HCT116 (cell line): ENCODE results near the gene GSTO2. TPM values are rescaled to one million over a fixed set of nuclear protein-coding genes. Genes with fewer than 3 reads are reported as not detected.
A peak's percentile ranks its signal among the peaks of the same experiment; 100 is the strongest.

ENCODE experiments used
- ATAC-seq: fragments of 200-7000 bp; cut with Tn5 transposase; 2 replicates; pipeline ENCODE4 v1.9.1; 2020; ENCODE audit warnings: mild to moderate bottlenecking, moderate library complexity
- BruUV-seq: library from RNA; stranded (reverse); fragments of 400-500 nt; replicated peaks from 2 replicates; lab custom pipeline; 2021; lab: Mats Ljungman, UMichigan
- CTCF ChIA-PET: fragments of 300-600 bp; sonication (Branson Sonifier 250); formaldehyde crosslinking; loops from one replicate; lab custom pipeline; 2021; ENCODE audit warnings: antibody characterized with exemption; lab: Charles Lee
- POLR2A ChIA-PET: fragments of 300-600, 350-600 bp; sonication (Branson Sonifier 250); formaldehyde crosslinking; loops from one replicate; lab custom pipeline; 2021; ENCODE audit warnings: antibody characterized with exemption; lab: Charles Lee
- RAD21 ChIA-PET, 2 experiments: fragments of 300-600 bp; sonication (Branson Sonifier 250); formaldehyde crosslinking; loops; one replicate each; lab custom pipeline; 2023; ENCODE audit warnings: low total read pairs in 2 of 2; ENCODE audit not compliant: uncharacterized antibody in 2 of 2, unreplicated experiment in 2 of 2, low non-redundant PET in 1 of 2; lab: Charles Lee
- DNase-seq: peaks from one replicate; pipeline ENCODE4 v3.0.0-alpha.2; 2010; ENCODE audit warnings: low read depth, low spot score
- H2AFZ ChIP-seq: fragments of 200-600 bp; shearing (Covaris generic), sonication (generic); 2 replicates; pipeline ENCODE4 v1.6.1; 2017; ENCODE audit warnings: low read depth, mixed run types, mixed read lengths, antibody characterized with exemption, low read length; ENCODE audit not compliant: poor library complexity, severe bottlenecking
- H3K27ac ChIP-seq: 2 replicates; pipeline ENCODE4 v1.5.1; 2012; ENCODE audit warnings: low read depth, low read length
- H3K27me3 ChIP-seq: fragments of 200-600 bp; sonication (generic); 2 replicates; pipeline ENCODE4 v1.6.1; 2016; ENCODE audit warnings: mixed run types, low read length, mixed read lengths; ENCODE audit not compliant: insufficient read depth
- H3K36me3 ChIP-seq, 2 experiments: fragments of 200-500 bp in 1 of 2; fragments of 200-600 bp in 1 of 2; sonication (Bioruptor generic) in 1 of 2; sonication (generic) in 1 of 2; 2 replicates each; pipeline versions ENCODE4 v1.5.1 to v1.6.1; 2014 to 2016; ENCODE audit warnings: low read length in 2 of 2, inconsistent platforms in 1 of 2, mixed read lengths in 1 of 2, mixed run types in 1 of 2; ENCODE audit not compliant: insufficient read depth in 2 of 2, control insufficient read depth in 1 of 2
- H3K4me1 ChIP-seq, 2 experiments: fragments of 200-600 bp in 1 of 2; sonication (generic) in 1 of 2; 2 replicates each; pipeline versions ENCODE4 v1.5.1 to v1.6.1; 2012 to 2017; ENCODE audit warnings: low read length in 2 of 2, inconsistent platforms in 1 of 2, mild to moderate bottlenecking in 1 of 2, mixed read lengths in 1 of 2, mixed run types in 1 of 2, moderate library complexity in 1 of 2; ENCODE audit not compliant: insufficient read depth in 2 of 2, control insufficient read depth in 1 of 2
- H3K4me2 ChIP-seq: fragments of 200-600 bp; sonication (generic); 2 replicates; pipeline ENCODE4 v1.6.1; 2017; ENCODE audit warnings: mixed run types, low read length, mixed read lengths
- H3K4me3 ChIP-seq, 2 experiments: fragments of 200-600 bp in 1 of 2; sonication (generic) in 1 of 2; replicated peaks in 1 of 2; 2 replicates each; pipeline ENCODE4 v1.5.1; 2011 to 2016; ENCODE audit warnings: low read length in 2 of 2, control low read depth in 1 of 2, low read depth in 1 of 2, mild to moderate bottlenecking in 1 of 2, mixed read lengths in 1 of 2, mixed run types in 1 of 2
- H3K79me2 ChIP-seq: fragments of 200-600 bp; sonication (generic); 2 replicates; pipeline ENCODE4 v1.6.1; 2017; ENCODE audit warnings: mild to moderate bottlenecking, mixed run types, low read length, moderate library complexity, mixed read lengths; ENCODE audit not compliant: insufficient read depth
- H3K9ac ChIP-seq: fragments of 200-600 bp; sonication (generic); 2 replicates; pipeline ENCODE4 v1.6.1; 2016; ENCODE audit warnings: low read length, mixed read lengths
- H3K9me2 ChIP-seq: fragments of 200-600 bp; sonication (generic), shearing (Covaris generic); 2 replicates; pipeline ENCODE4 v1.6.1; 2017; ENCODE audit warnings: mixed run types, mild to moderate bottlenecking, moderate library complexity; ENCODE audit not compliant: insufficient read depth
- H3K9me3 ChIP-seq, 2 experiments: fragments of 200-500 bp in 1 of 2; fragments of 200-600 bp in 1 of 2; sonication (Bioruptor generic) in 1 of 2; sonication (generic) in 1 of 2; 2 replicates each; pipeline ENCODE4 v1.6.1; 2014 to 2017; ENCODE audit warnings: low read length in 2 of 2, mixed read lengths in 2 of 2, inconsistent platforms in 1 of 2, low read depth in 1 of 2, mild to moderate bottlenecking in 1 of 2, mixed run types in 1 of 2, moderate library complexity in 1 of 2; ENCODE audit not compliant: control insufficient read depth in 1 of 2, insufficient read depth in 1 of 2
- H4K20me1 ChIP-seq: fragments of 200-600 bp; sonication (generic), shearing (Covaris generic); 2 replicates; pipeline ENCODE4 v1.6.1; 2017; ENCODE audit warnings: mixed run types, mild to moderate bottlenecking, moderate library complexity; ENCODE audit not compliant: insufficient read depth
- JUND ChIP-seq: IDR thresholded peaks from 2 replicates; pipeline ENCODE4 v1.6.1; 2012
- POLR2A ChIP-seq: IDR thresholded peaks from 2 replicates; pipeline ENCODE4 v1.7.0; 2011; ENCODE audit warnings: borderline replicate concordance; ENCODE audit not compliant: insufficient read depth, insufficient read length; ENCODE audit errors: extremely low read depth
- RAD21 ChIP-seq: IDR thresholded peaks from 2 replicates; pipeline ENCODE4 v1.6.1; 2012; ENCODE audit warnings: low read depth, mild to moderate bottlenecking
- intact Hi-C: fragments of 100-400 bp; cut with micrococcal nuclease; formaldehyde crosslinking; loops from 2 replicates; pipeline ENCODE4 v1.10.0; 2022
- total RNA-seq: library from RNA; stranded (reverse); gene quantifications from one replicate; pipeline ENCODE4 v1.2.1, GENCODE V29; 2021; ENCODE audit not compliant: unreplicated experiment
- TF ChIP-seq, protein P1 (sequence below), 3 experiments: fragments of 200-600 bp in 1 of 3; sonication (generic) in 1 of 3; IDR thresholded peaks in 2 of 3; conservative IDR thresholded peaks in 1 of 3; 2 replicates each; pipeline ENCODE4 v1.5.1; 2012 to 2017; ENCODE audit warnings: low read depth in 2 of 3, low read length in 2 of 3, antibody characterized with exemption in 1 of 3, borderline replicate concordance in 1 of 3, control low read depth in 1 of 3, mild to moderate bottlenecking in 1 of 3, mixed read lengths in 1 of 3, mixed run types in 1 of 3, moderate library complexity in 1 of 3; ENCODE audit not compliant: insufficient read depth in 1 of 3

The GSTO2 gene
- total RNA-seq, 1 experiment from 2014 or later: 115 TPM

DNA sequence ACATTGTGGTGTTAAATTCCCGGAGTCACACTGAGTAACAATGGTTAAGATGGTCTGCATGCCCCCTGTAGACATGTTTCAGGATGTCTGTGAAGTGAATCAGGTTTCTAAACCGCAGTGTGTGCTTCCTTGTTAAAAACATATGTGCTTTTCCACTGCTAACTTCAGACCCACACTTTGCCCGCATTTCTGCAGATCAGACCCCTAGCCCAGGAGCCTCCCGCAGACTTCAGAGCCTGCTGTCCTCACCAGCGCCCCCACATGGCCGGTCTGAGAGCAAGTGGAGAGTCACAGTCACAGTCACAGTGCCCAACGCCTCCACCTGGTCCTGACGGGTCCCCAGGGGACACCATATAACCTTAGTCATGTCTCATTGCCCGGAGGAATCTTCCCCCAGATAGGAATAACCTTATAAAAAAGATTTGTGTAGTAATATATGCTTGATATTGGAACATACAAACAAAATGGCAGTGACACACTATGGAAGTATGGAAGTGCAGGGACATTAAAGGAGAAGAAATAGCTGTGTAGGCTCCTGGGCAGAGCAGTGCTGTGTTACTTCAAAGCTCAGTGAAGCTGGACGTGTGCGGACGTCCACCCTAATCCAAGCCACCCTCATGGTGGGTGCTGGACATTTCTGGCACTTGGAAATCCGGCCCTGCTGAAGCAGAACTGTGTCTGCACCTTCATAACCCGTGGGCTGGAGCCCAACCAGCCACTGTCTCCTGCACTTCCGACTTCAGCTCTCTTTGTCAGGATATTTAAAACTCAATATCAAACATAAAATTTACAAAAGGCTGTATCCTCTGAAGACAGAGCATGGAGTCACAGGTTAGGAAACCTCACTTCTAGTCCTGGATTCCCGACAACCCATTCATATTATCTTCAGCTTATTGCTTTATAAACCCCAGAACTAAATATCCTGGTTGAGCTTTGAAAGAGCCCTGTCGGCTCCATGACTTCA is 29.0 kb downstream of the GSTO2 start:
- no peak overlapping the region for H3K27ac ChIP-seq
- TF ChIP-seq RAD21 (0 out of 2 replicates have a peak, but pooled peaks have one; percentile 19), POLR2A (no peak), JUND (no peak)
- TF ChIP-seq, protein P1, sequence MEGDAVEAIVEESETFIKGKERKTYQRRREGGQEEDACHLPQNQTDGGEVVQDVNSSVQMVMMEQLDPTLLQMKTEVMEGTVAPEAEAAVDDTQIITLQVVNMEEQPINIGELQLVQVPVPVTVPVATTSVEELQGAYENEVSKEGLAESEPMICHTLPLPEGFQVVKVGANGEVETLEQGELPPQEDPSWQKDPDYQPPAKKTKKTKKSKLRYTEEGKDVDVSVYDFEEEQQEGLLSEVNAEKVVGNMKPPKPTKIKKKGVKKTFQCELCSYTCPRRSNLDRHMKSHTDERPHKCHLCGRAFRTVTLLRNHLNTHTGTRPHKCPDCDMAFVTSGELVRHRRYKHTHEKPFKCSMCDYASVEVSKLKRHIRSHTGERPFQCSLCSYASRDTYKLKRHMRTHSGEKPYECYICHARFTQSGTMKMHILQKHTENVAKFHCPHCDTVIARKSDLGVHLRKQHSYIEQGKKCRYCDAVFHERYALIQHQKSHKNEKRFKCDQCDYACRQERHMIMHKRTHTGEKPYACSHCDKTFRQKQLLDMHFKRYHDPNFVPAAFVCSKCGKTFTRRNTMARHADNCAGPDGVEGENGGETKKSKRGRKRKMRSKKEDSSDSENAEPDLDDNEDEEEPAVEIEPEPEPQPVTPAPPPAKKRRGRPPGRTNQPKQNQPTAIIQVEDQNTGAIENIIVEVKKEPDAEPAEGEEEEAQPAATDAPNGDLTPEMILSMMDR (IDR thresholded peaks at IDR 0.05 in 2 of 3, conservative IDR thresholded peaks at IDR 0.05 in 1 of 3; ENCODE audit: borderline replicate concordance in 1 of 3, insufficient read depth in 1 of 3, low read depth in 2 of 3, low read length in 2 of 3): peak; percentile 53 to 90 (median 87); a peak in 5 of 6 replicates
- intact Hi-C loops: no loop called here
- no peaks in the 10 kb centered on the region for H3K27me3 ChIP-seq
- H2AFZ ChIP-seq: no peak overlapping the region
- H3K4me1 ChIP-seq: no peaks in the 10 kb centered on the region
- H3K36me3 ChIP-seq: peaks cover 10 to 31% of the 10 kb centered on the region in 2 experiments; a peak in 3 of 4 replicates
- H3K9me3 ChIP-seq: no peaks in the 10 kb centered on the region
- CTCF ChIA-PET: interaction anchor here (0.8 to 9.9 kb wide), 3 partner anchors 22 to 180 kb away, joined by 3 to 96 read pairs (median 11); no protein-coding TSS in a partner anchor
- H3K9ac ChIP-seq: no peak overlapping the region
- DNase-seq: no peak
- H4K20me1 ChIP-seq: no peaks in the 10 kb centered on the region
- RAD21 ChIA-PET: no interaction called here
- no peaks in the 10 kb centered on the region for H3K9me2 ChIP-seq
- H3K79me2 ChIP-seq: peaks cover 23% of the 10 kb centered on the region
- POLR2A ChIA-PET: no interaction called here
- no peak overlapping the region for H3K4me2 ChIP-seq
- no TSS peak for BruUV-seq
- H3K4me3 ChIP-seq: no peak overlapping the region
- peak; percentile 88 for ATAC-seq
